ENCODE results near the gene BCAP29.
"Not testable (repeated sequence)": the region's sequence is repeated elsewhere in the genome, so short reads cannot be mapped to it uniquely, and the experiment has no call there.

The BCAP29 gene

DNA sequence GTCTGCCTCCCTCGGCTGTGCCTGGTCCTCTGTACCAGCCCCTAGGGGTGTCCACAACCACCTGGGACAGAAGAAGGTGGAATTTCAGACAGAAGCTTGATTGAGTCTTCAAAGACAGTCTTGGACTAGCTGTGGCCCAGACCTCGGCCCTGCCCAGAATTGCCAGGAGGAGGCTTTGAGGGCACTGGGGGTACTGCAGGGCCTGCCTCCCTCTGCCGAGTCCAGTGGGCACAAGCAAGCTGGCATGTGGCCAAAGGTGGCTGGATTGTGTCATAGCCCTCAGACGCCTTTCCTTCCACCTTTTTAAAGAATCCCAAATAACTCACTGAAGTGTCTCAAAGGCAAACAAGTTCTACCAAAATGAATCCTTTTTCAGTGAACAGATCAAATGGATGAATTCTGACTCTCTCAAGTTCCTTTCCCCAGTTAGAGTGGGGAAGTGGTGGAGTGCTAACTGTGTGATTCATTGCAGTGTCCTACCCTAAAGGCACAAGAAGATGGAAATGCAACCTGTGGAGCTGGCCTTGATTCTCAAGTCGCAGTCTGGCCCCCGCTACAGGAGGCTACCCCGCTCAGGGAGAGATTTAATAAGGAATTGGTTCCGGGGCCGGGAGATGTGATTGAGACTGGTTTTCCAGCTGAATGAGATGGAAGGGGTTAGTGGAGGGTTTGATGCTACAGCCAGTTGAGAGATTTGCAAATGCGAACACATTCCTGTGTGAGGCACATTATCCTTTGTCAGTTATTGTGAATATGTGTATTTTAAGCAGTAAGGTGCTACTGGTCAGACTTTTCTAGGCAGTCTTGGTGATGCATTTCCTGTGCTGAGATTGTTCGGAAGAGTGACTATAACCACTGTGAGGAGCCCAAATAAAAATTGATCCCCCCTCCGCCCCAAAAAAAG, 51.8 kb downstream of the BCAP29 start:
- H3K4me3 ChIP-seq (replicated peaks; ENCODE audit: low read depth, low read length), result no peak overlapping the region
- DNase-seq (ENCODE audit: extremely low read depth, low read depth), result no peak
- no peak for TF ChIP-seq CTCF (IDR thresholded peaks at IDR 0.05; ENCODE audit: low read depth, low read length, missing control alignments)

- H3K4me3 ChIP-seq (replicated peaks; ENCODE audit: low read depth, low read length), result no peak overlapping the region
- TF ChIP-seq CTCF (IDR thresholded peaks at IDR 0.05; ENCODE audit: low read depth, low read length, missing control alignments), result no peak
- no peak for DNase-seq (ENCODE audit: extremely low read depth, low read depth)
Observed at GRCh38 chr7:107632492-107632865, 52.4 kb downstream of the BCAP29 start.

GRCh38 chr7:107638594-107638993, 58.5 kb downstream of the BCAP29 start:
- no peak overlapping the region for H3K4me3 ChIP-seq (replicated peaks; ENCODE audit: low read depth, low read length)
- no peak for DNase-seq (ENCODE audit: extremely low read depth, low read depth)
- TF ChIP-seq CTCF (IDR thresholded peaks at IDR 0.05; ENCODE audit: low read depth, low read length, missing control alignments), result no peak

DNA sequence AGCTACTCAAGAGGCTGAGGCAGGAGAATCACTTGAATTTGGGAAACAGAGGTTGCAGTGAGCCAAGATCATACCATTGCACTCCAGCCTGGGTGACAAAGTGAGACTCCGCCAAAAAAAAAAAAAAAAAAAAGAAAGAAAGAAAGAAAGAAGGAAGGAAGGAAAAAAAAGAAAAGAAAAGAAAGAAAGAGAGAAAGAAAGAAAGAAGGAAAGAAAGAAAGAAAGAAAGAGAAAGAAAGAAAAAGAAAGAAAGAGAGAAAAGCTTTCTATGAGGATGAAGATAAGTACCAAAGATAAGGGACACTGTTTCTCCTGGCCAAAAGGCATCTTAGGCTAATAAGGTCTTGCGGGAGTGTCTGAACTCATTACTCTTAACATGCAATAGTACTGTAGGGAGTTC, 59.0 kb downstream of the BCAP29 start:
- not testable (repeated sequence) for DNase-seq (ENCODE audit: extremely low read depth, low read depth)

DNA sequence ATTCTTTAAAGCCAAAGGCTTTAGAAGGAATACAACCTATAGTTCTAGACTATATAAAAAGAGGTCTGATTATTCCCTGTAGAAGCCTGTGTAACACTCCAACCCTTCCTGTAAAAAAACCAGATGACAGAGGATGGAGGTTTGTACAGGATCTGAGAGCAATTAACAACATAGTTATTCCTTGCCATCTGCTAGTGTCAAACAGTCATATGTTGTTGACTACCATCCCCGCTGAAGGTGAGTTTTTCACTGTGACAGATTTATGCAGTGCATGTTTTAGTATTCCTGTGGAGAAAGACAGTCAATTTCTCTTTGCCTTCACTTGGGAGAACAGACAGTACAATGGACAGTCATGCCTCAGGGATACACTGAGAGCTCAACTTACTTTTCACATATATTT, 61.6 kb downstream of the BCAP29 start:
- H3K4me3 ChIP-seq (replicated peaks; ENCODE audit: low read depth, low read length), result no peak overlapping the region
- TF ChIP-seq CTCF (IDR thresholded peaks at IDR 0.05; ENCODE audit: low read depth, low read length, missing control alignments), result no peak
- no peak for DNase-seq (ENCODE audit: extremely low read depth, low read depth)

More for the DNA sequence above, 59.0 kb downstream of the BCAP29 start:
- not testable (repeated sequence) for H3K4me3 ChIP-seq (replicated peaks; ENCODE audit: low read depth, low read length)

GRCh38 chr7:107642501-107642900, 62.5 kb downstream of the BCAP29 start:
- no peak for DNase-seq (ENCODE audit: extremely low read depth, low read depth)
- no peak for TF ChIP-seq CTCF (IDR thresholded peaks at IDR 0.05; ENCODE audit: low read depth, low read length, missing control alignments)

DNA sequence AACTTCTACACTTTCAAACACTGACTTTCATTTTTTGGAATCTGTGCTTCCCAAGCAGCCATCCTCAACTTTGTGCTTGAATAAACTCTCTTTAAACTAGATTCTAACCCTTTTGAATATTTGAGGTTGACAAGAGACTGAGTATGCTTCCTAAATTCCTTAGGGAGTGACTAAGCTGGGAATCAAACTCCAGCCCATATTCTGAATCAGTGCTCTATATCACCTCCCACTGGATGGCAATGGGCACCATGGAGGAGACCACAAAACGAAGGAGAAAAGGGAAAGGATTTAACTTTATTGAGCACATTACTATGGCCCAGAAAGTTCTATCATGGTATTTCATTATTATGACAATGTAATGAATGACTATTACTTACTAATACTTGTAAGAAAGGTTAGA, 63.4 kb downstream of the BCAP29 start:
- TF ChIP-seq CTCF (IDR thresholded peaks at IDR 0.05; ENCODE audit: low read depth, low read length, missing control alignments), result peak; percentile 53
- H3K4me3 ChIP-seq (replicated peaks; ENCODE audit: low read depth, low read length), result no peak overlapping the region
- no peak for DNase-seq (ENCODE audit: extremely low read depth, low read depth)

More at GRCh38 chr7:107642501-107642900, 62.5 kb downstream of the BCAP29 start:
- no peak overlapping the region for H3K4me3 ChIP-seq (replicated peaks; ENCODE audit: low read depth, low read length)

All from HFF-Myc (cell line).